CD4-positive, alpha-beta T cell treated with Interleukin-10 for 1 hour (primary cell): ENCODE results near the gene ETS2.

Experiments
- DNase-seq: peaks from one replicate; pipeline ENCODE4 v3.0.0-alpha.2; 2020

ETS2 gene

DNA sequence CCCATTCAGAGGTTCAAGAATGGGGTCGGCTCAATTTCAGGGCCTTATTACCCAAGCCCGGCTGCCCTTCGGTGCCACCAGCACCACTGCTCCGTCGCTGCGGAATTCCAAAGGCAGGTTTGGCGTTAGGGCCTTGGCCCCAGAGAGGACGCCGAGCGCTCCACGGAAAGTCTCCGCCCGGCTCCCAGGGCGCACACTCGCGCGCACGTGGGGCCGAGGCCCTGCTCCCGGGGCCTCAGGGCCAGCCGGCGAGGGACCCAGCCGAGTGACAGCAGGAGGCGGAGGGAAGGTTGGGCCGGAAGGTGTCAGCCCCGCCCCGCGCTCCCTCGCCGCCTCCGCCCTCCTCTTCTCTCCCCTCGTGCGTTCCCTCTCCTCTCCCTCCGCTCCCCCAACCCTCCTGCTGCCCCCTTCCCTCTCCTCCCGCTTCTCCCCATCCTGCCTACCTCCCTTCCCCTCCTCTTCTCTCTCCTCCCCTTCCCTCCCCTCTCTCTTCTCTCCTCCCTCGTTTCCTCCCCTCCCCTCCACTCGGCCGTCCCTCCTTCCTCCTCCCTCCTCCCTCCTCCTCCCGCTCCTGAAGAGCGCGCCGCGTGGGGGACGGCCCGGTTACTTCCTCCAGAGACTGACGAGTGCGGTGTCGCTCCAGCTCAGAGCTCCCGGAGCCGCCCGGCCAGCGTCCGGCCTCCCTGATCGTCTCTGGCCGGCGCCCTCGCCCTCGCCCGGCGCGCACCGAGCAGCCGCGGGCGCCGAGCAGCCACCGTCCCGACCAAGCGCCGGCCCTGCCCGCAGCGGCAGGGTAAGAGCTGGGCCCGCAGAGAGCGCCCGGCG, at the start of gene ETS2:
ETS2 (plus strand) TSS at position 602 of the 825 bp plus-strand sequence. CDS start 4,106 bp downstream, outside the sequence.
- peak; percentile 74 for DNase-seq

DNA sequence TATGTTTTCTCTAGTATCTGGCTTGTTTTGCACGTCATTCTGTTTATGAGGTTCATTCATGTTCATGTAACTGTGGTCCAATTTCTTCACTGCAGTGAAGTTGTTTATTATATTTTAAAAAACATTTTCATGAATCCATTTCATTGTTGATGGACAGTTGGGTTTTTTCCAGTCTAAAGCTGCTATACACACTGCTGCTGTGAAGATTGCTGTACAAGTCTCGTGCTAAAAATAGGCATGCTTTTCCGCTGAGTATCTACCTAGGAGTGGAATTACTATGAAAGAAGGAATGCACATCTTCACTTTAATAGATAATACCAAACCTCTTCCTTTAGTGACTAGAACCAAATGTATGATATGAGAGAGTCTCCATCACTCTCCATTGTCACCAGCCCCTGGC, 49.0 kb upstream of the ETS2 start:
- no peak for DNase-seq

DNA sequence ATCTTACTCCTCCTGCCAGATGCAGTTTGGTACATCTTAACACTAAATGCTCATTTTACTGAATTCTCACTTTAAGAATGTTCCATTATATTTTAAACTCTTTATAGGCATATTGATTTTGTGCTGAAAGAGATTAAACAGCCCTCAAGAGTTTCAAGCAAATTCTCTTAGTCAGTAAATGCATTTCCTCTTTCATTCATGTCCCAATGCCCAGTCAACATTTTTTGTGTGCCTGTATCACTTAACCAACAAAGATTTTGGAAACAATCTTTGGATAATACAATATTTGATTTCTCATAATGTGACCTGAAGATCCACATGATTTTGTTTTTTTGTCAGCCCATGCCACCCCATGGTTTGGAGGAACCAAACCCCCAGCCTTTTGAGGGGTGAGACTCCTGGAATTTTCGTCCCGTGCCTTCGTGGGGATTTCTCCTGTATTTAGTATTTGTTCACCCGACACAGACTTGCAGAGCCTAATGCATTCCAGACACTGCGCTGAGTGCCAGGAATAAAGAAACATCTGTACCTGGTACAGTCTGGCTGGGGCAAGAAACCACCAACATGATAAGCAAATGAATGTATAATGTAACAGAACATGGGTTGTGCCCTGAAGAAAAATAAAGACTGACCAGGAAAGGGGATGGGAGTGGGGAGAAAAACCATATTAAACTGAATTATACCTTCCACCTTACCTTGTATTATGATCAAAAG, 47.1 kb upstream of the ETS2 start:
- no peak for DNase-seq

DNA sequence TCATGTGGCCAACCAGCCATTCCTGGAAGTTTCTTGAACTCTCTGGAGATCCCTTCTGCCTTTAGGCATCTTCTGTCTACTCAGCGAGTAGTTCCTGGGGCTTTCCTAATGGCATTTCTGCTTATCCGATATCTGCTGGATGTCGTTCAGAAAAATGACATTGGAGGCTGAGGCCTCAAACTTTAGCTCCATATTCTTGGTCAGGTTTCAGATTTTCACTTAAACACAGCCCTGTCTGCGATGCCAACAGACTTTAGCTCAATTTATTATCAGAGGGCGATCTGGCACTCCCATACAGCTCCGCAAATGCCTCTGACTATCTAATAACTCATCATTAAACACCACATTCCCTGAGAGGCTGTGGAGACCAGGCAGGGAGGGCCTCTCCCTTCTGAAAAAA, 46.3 kb upstream of the ETS2 start:
- no peak for DNase-seq

DNA sequence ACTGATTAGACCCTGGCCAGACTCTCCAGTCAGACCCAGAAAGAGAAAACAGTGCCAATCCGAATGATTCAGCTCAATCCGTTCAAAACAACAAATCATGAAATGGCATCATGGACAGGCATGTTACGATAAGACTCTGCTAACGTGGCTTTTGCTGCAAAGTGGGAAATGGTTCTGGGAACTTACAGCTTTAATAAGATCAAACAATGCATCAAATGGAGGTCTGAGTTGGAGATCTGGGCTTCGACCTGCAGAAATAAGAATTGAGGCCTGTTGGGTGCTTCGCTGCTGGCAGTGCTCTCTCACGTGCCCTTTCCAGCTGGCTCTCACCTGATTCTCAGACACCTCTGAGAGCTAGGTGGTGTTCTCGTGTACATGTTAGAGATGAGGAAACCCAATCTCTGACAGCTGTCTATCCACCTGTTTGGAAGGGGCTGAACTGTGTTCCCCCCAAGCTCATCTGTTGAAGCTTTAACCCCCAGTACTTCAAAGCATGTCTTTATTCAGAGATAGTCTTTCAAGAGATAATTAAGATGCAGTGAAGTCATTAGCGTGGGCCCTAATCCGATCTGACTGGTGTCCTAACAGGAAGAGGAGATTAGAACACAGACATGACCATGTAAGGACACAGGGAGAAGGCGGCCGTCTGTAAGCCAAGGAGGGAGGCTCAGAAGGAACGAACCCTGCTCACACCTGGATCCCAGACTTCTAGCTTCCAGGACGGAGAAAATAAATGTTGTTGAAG, 45.5 kb upstream of the ETS2 start:
- no peak for DNase-seq

DNA sequence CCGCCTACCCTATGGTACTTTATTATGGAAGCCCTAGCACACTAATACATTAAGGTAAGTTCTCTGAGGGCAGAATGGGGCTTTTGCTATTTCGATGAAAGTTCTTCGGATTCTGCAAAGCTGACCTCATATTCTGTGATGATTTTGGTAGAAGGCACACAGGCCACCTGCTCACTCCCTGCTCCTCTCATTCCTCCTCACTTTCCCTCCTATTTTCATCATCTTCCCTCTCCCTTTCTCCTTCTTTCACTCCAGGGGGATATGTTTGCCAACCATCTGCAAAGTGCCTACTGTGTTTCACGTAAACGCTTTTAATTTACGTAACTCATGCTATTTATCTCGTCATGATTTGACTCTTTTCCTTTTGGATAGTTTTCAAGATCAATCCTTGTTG, 45.0 kb upstream of the ETS2 start:
- DNase-seq: no peak

DNA sequence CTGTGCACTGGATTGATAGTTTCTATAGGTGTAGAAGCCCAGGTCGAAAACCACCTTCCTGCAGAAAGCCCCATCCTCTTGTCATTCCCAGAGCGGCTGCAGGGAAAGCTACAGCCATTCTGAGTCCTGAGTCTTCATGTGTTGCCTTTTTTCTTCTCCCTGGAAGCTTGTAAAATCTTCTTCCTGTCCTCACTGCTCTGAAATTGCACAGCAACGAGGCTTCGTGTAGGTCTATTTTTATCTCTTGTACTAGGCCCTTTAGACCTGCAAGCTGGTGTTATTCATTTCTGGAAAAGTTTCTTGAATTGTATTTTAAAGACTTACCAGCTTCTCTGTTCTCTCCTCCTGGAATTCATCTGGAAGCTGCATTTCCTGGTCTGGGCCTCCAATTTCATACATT, 44.2 kb upstream of the ETS2 start:
- no peak for DNase-seq

DNA sequence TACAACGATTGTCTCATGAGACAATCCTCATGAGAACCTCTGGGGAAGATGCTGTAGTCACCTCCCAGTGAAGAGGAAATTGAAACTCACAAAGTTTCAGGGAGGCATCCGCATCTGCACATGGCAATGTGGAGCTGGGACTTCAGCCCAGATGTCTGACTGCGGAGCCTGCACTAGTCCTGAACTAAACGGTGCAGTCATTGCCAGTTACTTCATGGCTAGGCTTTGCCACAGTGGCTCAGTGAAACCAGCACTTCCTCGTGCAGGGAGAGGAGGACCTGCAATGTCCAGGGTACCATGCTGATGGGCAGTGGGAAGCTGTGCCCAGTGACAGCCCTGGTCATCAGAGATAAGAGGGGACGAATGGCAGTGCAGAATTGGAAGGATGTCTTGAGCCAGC, 40.7 kb upstream of the ETS2 start:
- DNase-seq: no peak

DNA sequence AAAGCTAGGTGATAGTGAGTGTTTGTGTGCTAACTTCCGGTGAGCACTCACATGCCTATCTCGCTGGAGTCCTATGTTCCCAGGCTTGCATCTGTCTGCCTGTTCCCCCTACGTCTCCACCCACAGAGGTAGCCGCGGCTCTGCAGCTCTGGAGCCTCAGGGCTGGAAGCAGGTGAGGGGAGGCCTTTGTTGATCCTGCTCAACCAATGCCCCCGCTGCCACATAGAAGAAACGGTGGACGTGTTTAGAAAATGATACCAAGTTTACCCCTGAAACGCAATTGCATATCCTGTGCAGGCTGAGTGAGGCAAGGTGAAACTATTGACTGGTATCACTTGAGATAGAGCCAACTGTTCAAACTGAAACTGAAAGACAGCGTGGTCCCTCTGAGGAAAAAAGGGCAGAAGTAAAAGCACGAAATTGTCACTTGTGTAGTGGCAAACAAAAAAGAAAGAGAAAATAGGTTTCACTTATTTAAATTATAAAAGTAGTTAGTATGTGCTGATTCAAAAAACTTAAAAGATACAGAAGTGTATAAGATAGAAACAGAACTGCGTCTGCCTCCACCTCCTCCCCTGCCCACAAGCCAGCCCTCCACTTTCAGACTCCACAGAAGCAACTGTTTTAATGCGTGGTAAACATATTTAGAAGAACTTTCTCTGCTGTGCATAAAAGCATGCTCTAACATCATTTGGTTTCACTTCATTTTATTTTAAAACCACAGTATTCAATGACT, 38.6 kb upstream of the ETS2 start:
- peak; percentile 73 for DNase-seq

DNA sequence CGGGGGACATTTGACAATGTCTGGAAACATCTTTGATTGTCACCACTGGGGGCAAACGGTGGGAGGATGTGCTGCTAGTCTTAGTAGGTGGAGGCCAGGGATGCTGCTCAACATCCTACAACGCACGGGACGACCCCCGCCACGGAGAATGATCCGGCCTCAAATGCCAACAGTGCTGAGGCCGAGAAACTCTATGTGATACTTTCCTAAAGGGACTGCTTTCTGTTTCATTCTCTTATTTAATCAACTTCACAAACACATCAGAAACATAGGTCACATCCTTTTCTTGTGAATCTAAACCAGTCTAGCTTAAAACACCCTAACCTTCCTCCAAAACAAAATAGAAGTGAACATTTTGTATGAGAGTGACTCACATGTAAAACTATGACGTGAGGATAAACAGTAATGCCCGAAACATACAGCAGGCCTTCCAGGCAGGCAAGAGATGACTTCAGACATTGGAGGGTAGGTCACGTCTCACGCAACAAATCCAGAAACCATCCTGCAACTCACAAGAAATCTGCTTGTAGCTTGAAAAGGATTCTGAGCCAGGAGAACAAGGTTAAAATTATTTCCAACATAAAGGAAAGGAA, 37.2 kb upstream of the ETS2 start:
- DNase-seq: peak; percentile 34

DNA sequence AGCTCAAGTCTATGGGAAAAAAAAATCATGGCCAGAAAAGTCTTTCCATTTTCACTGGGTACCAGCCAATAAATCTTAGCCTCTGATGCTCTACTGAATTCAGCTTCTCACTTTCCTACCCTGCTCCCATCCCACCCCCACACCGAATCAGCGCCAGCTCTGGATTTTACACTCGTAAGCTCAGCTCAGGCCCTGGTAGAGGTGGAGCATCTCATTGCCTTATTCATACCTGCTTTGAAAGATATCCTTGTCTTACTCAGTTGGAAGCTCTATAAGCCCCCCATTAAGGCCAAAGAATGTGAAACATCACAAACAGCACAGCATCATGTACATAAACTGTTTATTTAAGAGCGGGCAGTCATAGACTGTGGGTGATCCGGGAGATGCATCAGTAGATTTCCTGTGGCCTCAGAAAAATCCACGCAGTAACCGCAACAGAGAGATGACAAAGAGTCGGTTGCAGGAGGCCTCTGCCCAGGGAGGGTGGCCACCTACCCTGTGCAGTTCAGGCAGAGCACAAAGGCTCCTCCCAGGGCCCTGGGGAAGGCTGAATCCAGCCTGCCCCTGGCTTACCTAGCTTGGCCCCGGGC, 36.4 kb upstream of the ETS2 start:
- no peak for DNase-seq

DNA sequence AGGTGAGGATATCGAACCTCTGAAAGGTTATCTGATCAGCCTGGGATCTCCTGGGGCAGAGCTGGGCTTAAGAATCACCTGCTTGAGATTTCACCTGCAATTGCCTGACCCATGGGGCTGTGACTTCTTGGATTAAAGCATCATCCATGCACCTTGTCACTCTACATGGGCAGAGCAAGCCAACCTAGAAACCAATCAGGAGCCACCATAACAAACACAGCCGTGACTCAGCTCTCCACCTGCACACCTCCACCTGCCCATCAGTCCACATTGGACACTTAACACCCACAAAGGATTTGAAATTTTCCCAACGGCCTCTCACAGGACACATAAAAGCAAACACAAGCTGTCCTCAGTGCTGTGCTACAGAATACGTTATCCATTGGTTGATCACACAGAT, 35.1 kb upstream of the ETS2 start:
- DNase-seq: no peak

DNA sequence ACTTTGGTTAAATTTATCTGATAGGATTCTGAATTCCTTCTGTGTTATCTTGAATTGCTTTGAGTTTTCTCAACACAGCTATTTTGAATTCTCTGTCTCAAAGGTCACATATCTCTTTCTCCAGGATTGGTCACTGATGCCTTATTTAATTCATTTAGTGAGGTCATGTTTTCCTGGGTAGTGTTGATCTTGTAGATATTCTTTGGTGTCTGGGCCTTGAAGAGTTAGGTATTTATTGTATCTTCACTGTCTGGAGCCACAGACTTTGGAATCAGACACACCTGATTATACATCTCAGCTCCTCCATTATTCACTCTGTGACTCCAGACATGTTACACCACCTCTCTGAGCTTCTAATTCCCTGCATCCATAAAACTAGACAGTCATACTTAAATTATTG, 34.2 kb upstream of the ETS2 start:
- DNase-seq: no peak

DNA sequence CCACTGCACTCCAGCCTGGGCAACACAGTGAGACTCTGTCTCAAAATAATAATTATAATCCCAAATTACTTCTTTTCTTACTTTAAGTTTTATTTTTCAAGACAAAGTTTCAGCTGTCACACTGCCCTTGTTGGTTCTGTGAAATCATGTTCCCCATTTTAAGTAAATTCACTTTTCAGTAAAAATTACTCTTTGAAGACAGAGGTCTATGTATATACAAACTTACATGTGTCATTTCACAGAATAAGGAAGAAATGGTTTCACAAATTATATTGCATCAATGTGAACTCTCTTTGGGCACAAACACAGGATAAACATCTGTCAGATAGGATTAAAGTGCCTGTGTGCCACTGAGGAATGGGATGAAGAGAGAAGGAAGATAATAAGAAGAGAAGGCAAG, 33.1 kb upstream of the ETS2 start:
- DNase-seq: no peak

DNA sequence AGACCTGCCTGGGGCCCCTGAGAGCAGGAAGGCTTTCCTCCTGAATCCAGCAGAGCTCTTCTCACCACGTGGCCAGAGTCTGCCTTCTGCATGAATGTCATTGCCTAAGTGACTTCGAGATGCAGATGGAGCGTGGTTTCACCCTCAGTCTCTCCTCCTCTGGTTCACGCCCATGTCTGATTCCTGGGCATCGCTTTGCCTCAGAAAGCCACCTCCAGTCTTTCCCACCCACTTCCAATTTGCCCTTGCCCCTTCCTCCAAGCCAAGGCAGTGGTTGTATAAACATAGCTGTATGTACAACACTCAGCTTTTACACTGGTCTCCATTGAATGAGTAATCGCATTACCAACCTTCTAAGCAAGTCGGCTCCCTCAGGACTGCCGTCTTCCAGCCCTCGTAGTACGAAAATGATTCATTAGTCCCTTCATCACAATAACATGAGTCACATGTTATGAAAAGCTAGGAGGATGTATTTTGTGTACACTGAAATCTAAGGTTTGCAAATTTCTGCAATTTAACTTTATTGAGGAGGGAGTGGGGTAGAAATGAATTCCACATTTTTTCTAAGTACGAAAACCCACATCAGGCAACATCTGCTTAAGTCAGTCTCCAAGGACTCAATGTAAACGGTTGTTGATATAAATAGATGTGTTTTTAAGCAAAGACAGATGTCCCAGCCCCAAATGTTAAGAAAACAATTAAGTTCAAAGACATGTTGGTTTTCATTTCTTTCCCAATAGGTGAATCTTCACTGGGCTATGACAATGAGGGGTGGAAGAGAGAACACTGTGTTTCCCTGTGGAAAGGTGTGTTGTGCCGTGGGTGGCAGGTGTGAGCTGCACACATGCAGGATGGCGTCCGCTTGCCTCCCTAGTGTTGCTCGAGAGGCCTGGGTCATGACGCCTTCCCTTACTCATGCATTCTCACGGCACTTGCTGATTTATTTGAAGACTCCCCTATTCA, 32.3 kb upstream of the ETS2 start:
- no peak for DNase-seq

DNA sequence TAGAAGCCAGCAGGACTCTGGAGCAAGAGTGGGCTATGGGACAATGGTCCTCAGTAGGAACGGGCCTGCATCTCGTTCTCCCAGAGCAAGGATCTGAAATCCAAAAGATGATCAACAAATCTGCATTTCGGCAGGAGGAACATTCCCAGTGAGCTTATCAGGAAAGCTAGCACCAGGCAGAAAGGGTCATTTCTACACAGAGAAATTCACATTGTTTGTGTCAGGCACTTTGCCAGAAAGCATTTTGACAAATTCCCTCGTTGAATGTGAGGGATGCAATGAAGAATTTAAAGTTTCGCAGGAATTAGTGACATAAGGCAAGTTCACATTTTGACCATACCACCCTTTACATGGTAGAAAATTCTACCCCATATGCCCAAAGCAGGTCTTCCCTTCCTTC, 31.6 kb upstream of the ETS2 start:
- DNase-seq: no peak

DNA sequence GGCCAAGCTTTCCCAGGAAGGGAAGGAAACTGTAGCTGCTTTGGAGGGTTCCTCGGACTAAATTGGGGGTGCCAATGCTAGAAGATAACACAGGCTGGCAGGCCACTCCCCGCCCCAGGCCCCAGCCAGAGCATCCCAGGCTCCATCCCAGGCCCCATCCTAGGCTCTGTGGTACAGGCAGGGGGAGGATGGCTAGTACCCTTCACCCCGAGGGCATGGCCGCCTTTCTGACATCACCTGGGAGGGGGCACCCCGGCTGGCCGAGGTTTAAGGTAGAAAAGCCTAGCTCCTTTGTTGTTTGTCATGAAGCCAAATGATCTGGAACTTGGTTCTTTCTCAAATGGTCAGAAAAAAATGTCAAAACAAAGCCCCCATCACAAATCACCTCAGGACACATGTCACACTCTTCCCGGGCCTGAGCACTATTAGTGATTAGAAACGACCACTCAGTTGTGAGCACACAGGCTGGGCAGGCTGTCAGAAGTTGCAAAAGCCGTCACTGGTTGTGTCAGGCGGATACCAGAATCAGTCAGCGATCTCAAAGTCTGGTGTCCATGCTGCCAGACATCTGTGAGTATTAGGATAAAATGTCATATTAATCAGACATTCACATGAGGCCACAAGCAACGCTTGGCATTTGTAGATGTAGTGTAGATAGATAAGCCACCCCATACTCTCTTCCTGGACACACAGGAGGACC, 31.0 kb upstream of the ETS2 start:
- no peak for DNase-seq

DNA sequence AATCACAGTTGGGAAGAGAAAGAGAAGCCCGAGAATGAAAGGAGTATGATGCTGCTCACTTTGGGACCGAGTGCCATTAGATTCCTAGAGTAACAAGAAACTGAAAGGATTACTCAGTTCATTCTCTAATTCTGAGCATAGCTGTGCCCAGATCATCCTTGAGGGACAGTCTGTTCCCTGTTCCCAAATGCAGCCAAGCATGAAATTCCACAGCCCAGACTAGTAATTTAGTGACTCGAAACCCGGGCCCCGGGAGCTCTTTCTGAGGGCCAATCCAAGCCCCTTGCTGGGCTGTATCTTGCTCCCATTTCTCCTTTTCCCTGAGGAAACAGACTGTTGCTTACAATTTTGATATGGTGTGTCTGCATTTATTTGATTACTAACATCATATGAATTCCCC, 30.0 kb upstream of the ETS2 start:
- no peak for DNase-seq

DNA sequence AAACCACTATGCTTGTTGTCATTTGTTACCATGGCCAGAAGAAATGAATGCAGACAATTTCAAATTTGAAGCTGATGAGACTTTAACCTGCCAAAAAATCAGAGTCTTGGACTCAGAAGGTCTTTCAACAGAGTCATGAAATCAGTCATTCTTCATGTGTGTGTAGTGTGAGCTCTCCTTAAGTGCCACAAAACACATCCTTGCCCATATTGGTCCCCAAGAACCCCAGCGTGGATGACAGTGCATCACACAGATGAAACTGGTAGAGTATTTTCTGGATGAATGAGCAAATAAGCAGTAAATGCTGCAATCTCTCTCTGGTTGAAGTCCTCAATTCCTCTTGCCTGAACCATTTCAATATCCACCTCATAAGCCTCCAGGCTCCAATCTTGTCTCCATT, 28.7 kb upstream of the ETS2 start:
- DNase-seq: no peak

DNA sequence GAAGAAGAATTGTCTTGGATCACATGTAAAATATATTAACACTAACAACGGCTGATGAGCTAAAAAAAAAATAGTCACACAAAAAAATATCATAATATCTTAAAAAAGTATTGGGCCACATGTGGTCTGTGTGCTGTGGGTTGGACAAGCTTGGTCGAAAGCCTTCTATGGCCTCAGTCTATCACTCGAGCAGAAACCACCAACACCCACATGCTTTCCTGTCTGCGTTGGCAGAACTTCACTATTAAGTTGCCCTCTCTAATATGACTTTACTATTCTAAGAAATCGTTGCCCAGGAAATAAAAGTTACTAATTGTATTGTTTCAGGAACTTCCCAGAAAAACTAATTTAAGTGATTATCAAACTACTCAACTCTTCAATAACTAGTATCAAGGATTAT, 28.2 kb upstream of the ETS2 start:
- DNase-seq: peak; percentile 18
